HepG2 (cell line): ENCODE data around the gene MAVS. TPM values are rescaled to one million over a fixed set of nuclear protein-coding genes. Genes with fewer than 3 reads are reported as not detected.

ENCODE experiments used
- ATF1 ChIP-seq: IDR thresholded peaks from 2 replicates; pipeline ENCODE4 v1.6.1; 2016; ENCODE audit warnings: mild to moderate bottlenecking, control low read depth
- CCDC6 ChIP-seq: sonication (generic); formaldehyde crosslinking; IDR thresholded peaks from 2 replicates; pipeline ENCODE4 v1.8.1; 2022; ENCODE audit warnings: mild to moderate bottlenecking, missing genetic modification reagents, moderate library complexity
- CHCHD3 ChIP-seq: sonication (generic); formaldehyde crosslinking; IDR thresholded peaks from 2 replicates; pipeline ENCODE4 v1.8.0; 2022; ENCODE audit warnings: mild to moderate bottlenecking, missing genetic modification reagents, moderate library complexity
- FOXA1 ChIP-seq, 2 experiments: fragments of 450-650 bp in 1 of 2; sonication (generic) in 1 of 2; formaldehyde crosslinking in 1 of 2; IDR thresholded peaks; 2 replicates each; pipeline versions ENCODE4 v1.4.0 to v1.6.1; 2016 to 2020; ENCODE audit warnings: missing genetic modification reagents in 1 of 2
- GATA4 ChIP-seq: sonication (generic); IDR thresholded peaks from 2 replicates; pipeline ENCODE4 v1.6.1; 2016; ENCODE audit warnings: antibody characterized with exemption, low read depth, borderline replicate concordance
- GTF2F1 ChIP-seq: fragments of 150-350 bp; IDR thresholded peaks from 2 replicates; pipeline ENCODE4 v1.6.1; 2014; ENCODE audit warnings: low read length
- MAFG ChIP-seq: sonication (generic); formaldehyde crosslinking; IDR thresholded peaks from 2 replicates; pipeline ENCODE4 v1.5.1; 2020; ENCODE audit warnings: mild to moderate bottlenecking, missing genetic modification reagents
- MEIS1 ChIP-seq: sonication (generic); formaldehyde crosslinking; IDR thresholded peaks from 2 replicates; pipeline ENCODE4 v1.9.0; 2021; ENCODE audit warnings: mild to moderate bottlenecking, missing genetic modification reagents, moderate library complexity, borderline replicate concordance
- NCOA1 ChIP-seq: sonication (generic); formaldehyde crosslinking; IDR thresholded peaks from 2 replicates; pipeline ENCODE4 v1.9.0; 2021; ENCODE audit warnings: missing genetic modification reagents
- NFE2 ChIP-seq: sonication (generic); formaldehyde crosslinking; IDR thresholded peaks from 2 replicates; pipeline ENCODE4 v1.4.0; 2020; ENCODE audit warnings: missing genetic modification reagents
- RNF2 ChIP-seq: fragments of 450-650 bp; conservative IDR thresholded peaks from 2 replicates; pipeline ENCODE4 v1.6.1; 2016; ENCODE audit warnings: low read depth
- SETDB1 ChIP-seq: sonication (generic); formaldehyde crosslinking; IDR thresholded peaks from 2 replicates; pipeline ENCODE4 v1.5.1; 2020; ENCODE audit warnings: missing genetic modification reagents, mild to moderate bottlenecking, borderline replicate concordance
- TP53 ChIP-seq: sonication (generic); formaldehyde crosslinking; conservative IDR thresholded peaks from 2 replicates; pipeline ENCODE4 v1.4.0; 2020; ENCODE audit warnings: missing genetic modification reagents
- TRIM24 ChIP-seq: sonication (generic); formaldehyde crosslinking; IDR thresholded peaks from 2 replicates; pipeline ENCODE4 v1.8.0; 2022; ENCODE audit warnings: mild to moderate bottlenecking, missing genetic modification reagents
- ZNF124 ChIP-seq: sonication (generic); formaldehyde crosslinking; IDR thresholded peaks from 2 replicates; pipeline ENCODE4 v1.4.0; 2020; ENCODE audit warnings: missing genetic modification reagents
- ZNF232 ChIP-seq: sonication (generic); formaldehyde crosslinking; IDR thresholded peaks from 2 replicates; pipeline ENCODE4 v1.4.0; 2020; ENCODE audit warnings: missing genetic modification reagents, borderline replicate concordance
- ZNF343 ChIP-seq: sonication (generic); formaldehyde crosslinking; IDR thresholded peaks from 2 replicates; pipeline ENCODE4 v1.4.0; 2020; ENCODE audit warnings: mild to moderate bottlenecking, missing genetic modification reagents
- ZNF546 ChIP-seq: sonication (generic); formaldehyde crosslinking; conservative IDR thresholded peaks from 2 replicates; pipeline ENCODE4 v1.8.1; 2023; ENCODE audit warnings: mild to moderate bottlenecking, missing genetic modification reagents
- ZNF674 ChIP-seq: sonication (generic); formaldehyde crosslinking; IDR thresholded peaks from 2 replicates; pipeline ENCODE4 v1.5.0; 2020; ENCODE audit warnings: low read depth, mild to moderate bottlenecking, missing genetic modification reagents
- ZNF768 ChIP-seq: sonication (generic); formaldehyde crosslinking; IDR thresholded peaks from 2 replicates; pipeline ENCODE4 v1.4.0; 2020; ENCODE audit warnings: missing genetic modification reagents
- ZZZ3 ChIP-seq: sonication (generic); formaldehyde crosslinking; IDR thresholded peaks from 2 replicates; pipeline ENCODE4 v1.4.0; 2020; ENCODE audit warnings: missing genetic modification reagents, mild to moderate bottlenecking, borderline replicate concordance
- polyA plus RNA-seq, 8 experiments: library from polyadenylated mRNA; depleted of rRNA in 3 of 8; stranded (reverse) in 7 of 8; unstranded in 1 of 8; fragments of >200 nt; fragmentation: Illumina TruSeq in 4 of 8; extraction: Trizol in 4 of 8; gene quantifications; 2 replicates each; pipeline versions ENCODE4 v1.2.1 to v1.2.3, GENCODE V29; 2011 to 2016; ENCODE audit warnings: low read depth in 4 of 8, missing spikeins in 1 of 8, mixed read lengths in 1 of 8; ENCODE audit not compliant: insufficient read depth in 1 of 8
- total RNA-seq, 5 experiments: library from RNA; depleted of rRNA; stranded (reverse); fragments of >200 nt; fragmentation: Illumina TruSeq; extraction: Trizol; gene quantifications; 2 replicates each; pipeline ENCODE4 v1.2.3, GENCODE V29; 2016; ENCODE audit warnings: low read depth in 1 of 5
- TF ChIP-seq, protein P1 (sequence below): fragments of 450-650 bp; IDR thresholded peaks from 2 replicates; pipeline ENCODE4 v1.6.1; 2016
- TF ChIP-seq, protein P2 (sequence below): sonication (generic); formaldehyde crosslinking; IDR thresholded peaks from 2 replicates; pipeline ENCODE4 v1.8.1; 2023; ENCODE audit warnings: mild to moderate bottlenecking, missing genetic modification reagents
- TF ChIP-seq, protein P3 (sequence below): sonication (generic); formaldehyde crosslinking; IDR thresholded peaks from 2 replicates; pipeline ENCODE4 v1.4.0; 2020; ENCODE audit warnings: missing genetic modification reagents, borderline replicate concordance
- TF ChIP-seq, protein P4 (sequence below): sonication (generic); formaldehyde crosslinking; conservative IDR thresholded peaks from 2 replicates; pipeline ENCODE4 v1.4.0; 2020; ENCODE audit warnings: missing genetic modification reagents

MAVS gene
- total and polyA plus RNA-seq, 2 of the 13 experiments (the other 11 are each of a cell fraction or from before 2014, with no cell fraction given): 27.3 to 36.6 TPM

DNA sequence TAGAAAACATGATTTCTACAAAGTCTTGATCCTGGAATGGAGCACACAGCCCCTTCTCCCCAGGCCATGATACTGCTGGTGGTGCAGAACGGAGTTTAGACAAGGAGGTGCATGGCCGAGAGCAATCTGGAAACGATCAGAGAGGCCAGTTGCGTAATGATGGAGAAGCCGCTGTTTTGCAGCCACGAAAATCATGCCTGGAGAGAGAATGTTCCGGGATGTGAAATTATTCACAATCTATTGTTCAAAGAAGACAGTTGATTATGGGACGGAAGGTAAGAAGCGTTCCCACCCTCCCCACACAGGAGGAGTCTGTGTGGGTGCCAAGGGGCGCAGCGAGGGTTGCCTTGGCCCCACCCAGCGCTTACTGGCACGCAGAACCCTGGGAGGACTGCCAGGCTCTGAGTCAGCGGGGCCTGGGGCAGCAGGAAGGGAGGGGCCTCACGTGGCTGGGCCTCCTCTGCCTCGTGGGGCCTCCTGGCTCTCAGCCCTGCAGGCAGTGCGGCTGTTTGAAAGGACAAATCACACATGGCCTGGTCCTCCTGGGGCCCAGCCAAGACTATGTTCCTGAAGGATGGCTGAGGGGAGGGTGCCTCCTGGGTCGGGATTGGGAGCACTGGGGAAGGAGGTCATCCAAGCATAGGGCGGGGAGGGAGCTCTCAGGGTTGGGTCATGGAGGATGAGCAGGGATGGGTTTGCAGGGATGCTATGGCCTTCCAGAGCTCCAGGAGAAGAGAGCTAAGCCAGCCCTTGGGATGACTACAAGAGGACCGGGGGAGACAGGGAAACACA is 35.0 kb upstream of the MAVS start (continued):
- TF ChIP-seq, protein P1, sequence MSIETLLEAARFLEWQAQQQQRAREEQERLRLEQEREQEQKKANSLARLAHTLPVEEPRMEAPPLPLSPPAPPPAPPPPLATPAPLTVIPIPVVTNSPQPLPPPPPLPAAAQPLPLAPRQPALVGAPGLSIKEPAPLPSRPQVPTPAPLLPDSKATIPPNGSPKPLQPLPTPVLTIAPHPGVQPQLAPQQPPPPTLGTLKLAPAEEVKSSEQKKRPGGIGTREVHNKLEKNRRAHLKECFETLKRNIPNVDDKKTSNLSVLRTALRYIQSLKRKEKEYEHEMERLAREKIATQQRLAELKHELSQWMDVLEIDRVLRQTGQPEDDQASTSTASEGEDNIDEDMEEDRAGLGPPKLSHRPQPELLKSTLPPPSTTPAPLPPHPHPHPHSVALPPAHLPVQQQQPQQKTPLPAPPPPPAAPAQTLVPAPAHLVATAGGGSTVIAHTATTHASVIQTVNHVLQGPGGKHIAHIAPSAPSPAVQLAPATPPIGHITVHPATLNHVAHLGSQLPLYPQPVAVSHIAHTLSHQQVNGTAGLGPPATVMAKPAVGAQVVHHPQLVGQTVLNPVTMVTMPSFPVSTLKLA: peak; percentile 95
- TF ChIP-seq MEIS1 (CRISPR knock-in tag): peak; percentile 98
- TF ChIP-seq NCOA1 (CRISPR knock-in tag): no peak
- TF ChIP-seq ATF1 (CRISPR knock-in tag): no peak; the same call in 1 of the 2 replicates
- peak; percentile 97 for TF ChIP-seq ZNF546
- TF ChIP-seq TRIM24 (CRISPR knock-in tag): no peak
- TF ChIP-seq ZNF124: peak; percentile 28; the same call in 1 of the 2 replicates
- peak; percentile 82; the same call in 1 of the 2 replicates for TF ChIP-seq ZNF343 (CRISPR knock-in tag)
- no peak for TF ChIP-seq SETDB1
- TF ChIP-seq, protein P2, sequence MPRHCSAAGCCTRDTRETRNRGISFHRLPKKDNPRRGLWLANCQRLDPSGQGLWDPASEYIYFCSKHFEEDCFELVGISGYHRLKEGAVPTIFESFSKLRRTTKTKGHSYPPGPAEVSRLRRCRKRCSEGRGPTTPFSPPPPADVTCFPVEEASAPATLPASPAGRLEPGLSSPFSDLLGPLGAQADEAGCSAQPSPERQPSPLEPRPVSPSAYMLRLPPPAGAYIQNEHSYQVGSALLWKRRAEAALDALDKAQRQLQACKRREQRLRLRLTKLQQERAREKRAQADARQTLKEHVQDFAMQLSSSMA (CRISPR knock-in tag): peak; percentile 48; the same call in 1 of the 2 replicates
- TF ChIP-seq, protein P3, sequence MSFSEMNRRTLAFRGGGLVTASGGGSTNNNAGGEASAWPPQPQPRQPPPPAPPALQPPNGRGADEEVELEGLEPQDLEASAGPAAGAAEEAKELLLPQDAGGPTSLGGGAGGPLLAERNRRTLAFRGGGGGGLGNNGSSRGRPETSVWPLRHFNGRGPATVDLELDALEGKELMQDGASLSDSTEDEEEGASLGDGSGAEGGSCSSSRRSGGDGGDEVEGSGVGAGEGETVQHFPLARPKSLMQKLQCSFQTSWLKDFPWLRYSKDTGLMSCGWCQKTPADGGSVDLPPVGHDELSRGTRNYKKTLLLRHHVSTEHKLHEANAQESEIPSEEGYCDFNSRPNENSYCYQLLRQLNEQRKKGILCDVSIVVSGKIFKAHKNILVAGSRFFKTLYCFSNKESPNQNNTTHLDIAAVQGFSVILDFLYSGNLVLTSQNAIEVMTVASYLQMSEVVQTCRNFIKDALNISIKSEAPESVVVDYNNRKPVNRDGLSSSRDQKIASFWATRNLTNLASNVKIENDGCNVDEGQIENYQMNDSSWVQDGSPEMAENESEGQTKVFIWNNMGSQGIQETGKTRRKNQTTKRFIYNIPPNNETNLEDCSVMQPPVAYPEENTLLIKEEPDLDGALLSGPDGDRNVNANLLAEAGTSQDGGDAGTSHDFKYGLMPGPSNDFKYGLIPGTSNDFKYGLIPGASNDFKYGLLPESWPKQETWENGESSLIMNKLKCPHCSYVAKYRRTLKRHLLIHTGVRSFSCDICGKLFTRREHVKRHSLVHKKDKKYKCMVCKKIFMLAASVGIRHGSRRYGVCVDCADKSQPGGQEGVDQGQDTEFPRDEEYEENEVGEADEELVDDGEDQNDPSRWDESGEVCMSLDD: peak; percentile 95; the same call in 1 of the 2 replicates
- TF ChIP-seq FOXA1 (IDR thresholded peaks at IDR 0.05): no peak
- TF ChIP-seq FOXA1 (CRISPR knock-in tag; IDR thresholded peaks at IDR 0.05): 0 out of 2 replicates have a peak, but pooled peaks have one; percentile 46
- peak; percentile 89 for TF ChIP-seq ZNF768
- peak; percentile 95; the same call in 1 of the 2 replicates for TF ChIP-seq ZZZ3 (CRISPR knock-in tag)
- TF ChIP-seq ZNF232 (CRISPR knock-in tag): peak; percentile 99
- no peak for TF ChIP-seq GTF2F1
- no peak for TF ChIP-seq NFE2 (CRISPR knock-in tag)
- peak; percentile 96; the same call in 1 of the 2 replicates for TF ChIP-seq CCDC6 (CRISPR knock-in tag)
- no peak for TF ChIP-seq MAFG (CRISPR knock-in tag)
- peak; percentile 92 for TF ChIP-seq TP53 (CRISPR knock-in tag)
- peak; percentile 97 for TF ChIP-seq RNF2
- TF ChIP-seq ZNF674 (CRISPR knock-in tag): no peak
- peak; percentile 81; the same call in 1 of the 2 replicates for TF ChIP-seq CHCHD3
- TF ChIP-seq, protein P4, sequence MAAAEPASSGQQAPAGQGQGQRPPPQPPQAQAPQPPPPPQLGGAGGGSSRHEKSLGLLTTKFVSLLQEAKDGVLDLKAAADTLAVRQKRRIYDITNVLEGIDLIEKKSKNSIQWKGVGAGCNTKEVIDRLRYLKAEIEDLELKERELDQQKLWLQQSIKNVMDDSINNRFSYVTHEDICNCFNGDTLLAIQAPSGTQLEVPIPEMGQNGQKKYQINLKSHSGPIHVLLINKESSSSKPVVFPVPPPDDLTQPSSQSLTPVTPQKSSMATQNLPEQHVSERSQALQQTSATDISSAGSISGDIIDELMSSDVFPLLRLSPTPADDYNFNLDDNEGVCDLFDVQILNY (CRISPR knock-in tag): peak; percentile 63; the same call in 1 of the 2 replicates
- TF ChIP-seq GATA4: peak; percentile 20; the same call in 1 of the 2 replicates
